ENCODE measurements around the gene ANKRD61. TPM values are rescaled to one million over a fixed set of nuclear protein-coding genes. Genes with fewer than 3 reads are reported as not detected.
"Not testable (repeated sequence)": the region's sequence is repeated elsewhere in the genome, so short reads cannot be mapped to it uniquely, and the experiment has no call there.

The ANKRD61 gene
- total RNA-seq, result not detected

DNA sequence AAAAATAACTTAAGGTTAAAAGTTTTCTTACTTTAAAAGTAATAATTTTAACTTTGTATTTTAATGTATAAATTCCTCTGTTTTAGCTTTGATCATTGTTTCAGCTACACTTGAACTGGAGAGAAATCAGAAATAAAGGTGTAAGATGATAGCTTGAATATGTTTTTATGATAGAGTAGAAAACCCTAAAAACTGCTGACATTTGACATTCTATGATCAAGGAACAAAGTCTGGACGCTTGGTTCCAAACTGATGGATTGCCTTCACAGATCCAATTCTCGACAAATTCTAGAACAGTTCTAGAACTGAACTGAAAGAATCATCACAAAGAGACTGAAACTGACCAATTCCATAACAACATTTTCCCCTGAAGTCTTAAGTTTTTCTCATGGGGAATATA is at the start of gene ANKRD61:
Gene ANKRD61, plus strand, starts transcription at position 389 of the 400 bp plus-strand sequence. Its CDS starts 0 bp downstream, at position 389.
- H3K9me3 Mint-ChIP-seq, result no peaks in the 10 kb centered on the region
- no peak for DNase-seq
- no peak within 1 kb of the TSS for H3K27ac Mint-ChIP-seq
- H3K4me1 Mint-ChIP-seq (ENCODE audit: low read depth), result peaks cover 14% of the 10 kb centered on the region
- H3K27me3 Mint-ChIP-seq (ENCODE audit: low read depth), result no peaks in the 10 kb centered on the region
- CTCF ChIA-PET, result no interaction called here
- H3K4me3 Mint-ChIP-seq, result no peak within 1 kb of the TSS
- peaks cover 51% of the 10 kb centered on the region for H3K36me3 Mint-ChIP-seq (ENCODE audit: low read depth)
- intact Hi-C loops (cut with micrococcal nuclease), result no loop called here

DNA sequence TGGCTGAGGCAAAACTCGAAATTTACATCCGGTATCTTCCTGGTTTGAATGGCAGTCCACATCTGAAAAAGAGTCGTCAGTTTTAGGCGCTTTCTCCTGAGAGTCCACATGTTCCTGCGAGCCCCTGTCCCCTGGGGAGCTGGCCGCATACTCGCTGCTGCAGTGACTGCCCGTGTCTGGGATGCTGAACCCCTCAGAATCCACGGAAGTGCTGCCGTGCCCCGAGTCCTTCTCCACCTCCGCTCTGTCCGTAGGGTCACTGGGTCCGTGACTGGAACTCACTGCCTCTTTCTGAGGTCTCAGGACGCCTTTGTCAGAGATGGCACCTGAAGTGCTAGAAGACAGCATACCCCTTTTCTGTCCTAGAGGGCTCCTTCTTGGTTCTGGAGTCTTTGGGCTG is 44.1 kb upstream of the ANKRD61 start:
- H3K27ac Mint-ChIP-seq; DNase-seq; H3K27me3 Mint-ChIP-seq (ENCODE audit: low read depth); H3K9me3 Mint-ChIP-seq; H3K4me1 Mint-ChIP-seq (ENCODE audit: low read depth); H3K4me3 Mint-ChIP-seq: not testable (repeated sequence)
- intact Hi-C loops (cut with micrococcal nuclease), result loop anchor here (10.0 kb wide), 1 partner anchor 132 kb away; no protein-coding TSS in a partner anchor
- peaks cover 18% of the 10 kb centered on the region for H3K36me3 Mint-ChIP-seq (ENCODE audit: low read depth)
- CTCF ChIA-PET, result interaction anchor here (1.1 kb wide), 1 partner anchor 40 kb away, joined by 3 read pairs; no protein-coding TSS in a partner anchor

DNA sequence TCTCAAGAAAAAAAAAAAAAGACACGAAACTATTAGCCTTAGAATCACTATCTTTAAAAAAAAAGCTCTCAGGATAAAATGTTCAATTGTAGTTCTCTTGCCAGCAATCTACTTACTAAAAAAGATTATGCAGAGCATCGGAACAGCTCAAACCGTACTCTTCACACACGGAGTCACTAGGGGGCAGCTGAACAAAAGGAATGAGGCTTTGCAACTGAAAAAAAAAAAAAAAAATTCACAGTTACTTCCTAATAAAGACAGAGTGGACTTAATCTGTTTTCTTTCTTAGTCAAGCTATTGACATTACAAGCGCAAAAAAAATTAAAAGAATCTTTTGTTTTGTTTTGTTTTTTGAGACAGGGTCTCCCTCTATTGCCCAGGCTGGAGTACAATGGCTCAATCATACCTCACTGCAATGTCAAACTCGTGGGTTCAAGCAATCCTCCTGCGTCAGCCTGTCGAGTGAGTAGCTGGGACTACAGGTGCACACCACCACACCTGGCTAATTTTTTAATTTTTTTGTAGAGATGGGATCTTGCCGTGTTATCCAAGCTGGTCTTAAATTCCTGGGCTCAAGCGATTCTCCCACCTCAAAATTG is 33.9 kb upstream of the ANKRD61 start:
- peaks cover 27% of the 10 kb centered on the region for H3K36me3 Mint-ChIP-seq (ENCODE audit: low read depth)
- CTCF ChIA-PET, result interaction anchor here (0.6 to 1.3 kb wide), 10 partner anchors 9 to 440 kb away, joined by 3 to 13 read pairs (median 4); partner anchors contain the start of genes AIMP2 and PMS2
- H3K4me1 Mint-ChIP-seq (ENCODE audit: low read depth), result no peaks in the 10 kb centered on the region
- intact Hi-C loops (cut with micrococcal nuclease), result loop anchor here (1.0 kb wide), 1 partner anchor 325 kb away; no protein-coding TSS in a partner anchor
- DNase-seq, result peak; percentile 57
- no peak overlapping the region for H3K4me3 Mint-ChIP-seq
- H3K27me3 Mint-ChIP-seq (ENCODE audit: low read depth), result no peaks in the 10 kb centered on the region
- H3K27ac Mint-ChIP-seq, result no peak overlapping the region
- H3K9me3 Mint-ChIP-seq, result no peaks in the 10 kb centered on the region

- intact Hi-C loops (cut with micrococcal nuclease), result loop anchor here (5.0 to 10.0 kb wide), 3 partner anchors 430 to 1175 kb away; partner anchors contain the start of gene C1GALT1
- H3K27ac Mint-ChIP-seq, result peak overlapping the region; percentile 60
These were observed 23.8 kb upstream of the ANKRD61 start for GRCh38 chr7:6007386-6007785.

DNA sequence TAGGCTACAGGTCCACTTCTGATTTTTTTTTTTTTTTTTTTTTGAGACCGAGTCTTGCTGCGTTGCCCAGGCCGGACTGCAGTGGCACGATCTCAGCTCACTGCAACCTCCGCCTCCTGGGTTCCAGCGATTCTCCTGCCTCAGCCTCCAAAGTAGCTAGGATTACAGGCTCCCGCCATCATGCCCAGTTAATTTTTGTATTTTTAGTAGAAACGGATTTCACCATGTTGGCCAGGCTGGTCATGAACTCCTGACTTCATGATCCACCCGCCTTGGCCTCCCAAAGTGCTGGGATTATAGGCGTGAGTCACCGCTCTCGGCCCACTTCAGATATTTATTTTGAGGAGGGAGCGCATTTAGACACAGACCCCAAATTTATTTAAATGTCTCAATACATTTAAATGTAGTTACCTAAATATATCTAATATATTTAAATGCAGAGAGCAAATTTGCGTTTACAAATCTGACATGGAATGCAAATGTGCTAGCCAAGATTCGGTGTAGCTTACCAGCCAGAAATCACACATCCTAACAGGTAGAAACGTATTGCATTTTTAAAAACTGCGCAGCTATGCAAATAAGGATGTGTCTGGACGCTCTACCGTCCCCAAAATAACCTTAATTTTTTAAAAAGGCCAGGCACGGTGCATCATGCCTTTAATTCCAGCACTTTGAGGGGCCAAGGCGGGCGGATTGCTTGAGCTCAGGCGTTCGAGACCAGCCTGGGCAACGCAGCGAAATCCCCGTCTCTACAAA is 23.2 kb upstream of the ANKRD61 start:
- intact Hi-C loops (cut with micrococcal nuclease), result loop anchor here (5.0 to 10.0 kb wide), 3 partner anchors 429 to 1174 kb away; partner anchors contain the start of gene C1GALT1
- DNase-seq; H3K27me3 Mint-ChIP-seq (ENCODE audit: low read depth); H3K9me3 Mint-ChIP-seq: not testable (repeated sequence)
- CTCF ChIA-PET, result interaction anchor here (1.0 to 2.0 kb wide), 3 partner anchors 11 to 164 kb away, joined by 3 to 13 read pairs (median 4); no protein-coding TSS in a partner anchor
- peaks cover 42% of the 10 kb centered on the region for H3K4me1 Mint-ChIP-seq (ENCODE audit: low read depth)
- peaks cover 12% of the 10 kb centered on the region for H3K36me3 Mint-ChIP-seq (ENCODE audit: low read depth)
- peak overlapping the region; percentile 60 for H3K27ac Mint-ChIP-seq
- peak overlapping the region; percentile 87 for H3K4me3 Mint-ChIP-seq

More at GRCh38 chr7:6007386-6007785, 23.8 kb upstream of the ANKRD61 start:
- Mint-ChIP-seq H3K9me3 (no peaks in the 10 kb centered on the region), H3K4me1 (ENCODE audit: low read depth) (peaks cover 37% of the 10 kb centered on the region), H3K4me3 (peak overlapping the region; percentile 65), H3K36me3 (ENCODE audit: low read depth) (peaks cover 12% of the 10 kb centered on the region), H3K27me3 (ENCODE audit: low read depth) (no peaks in the 10 kb centered on the region)
- DNase-seq, result no peak
- CTCF ChIA-PET, result interaction anchor here (2.0 kb wide), 1 partner anchor 10 kb away, joined by 13 read pairs; no protein-coding TSS in a partner anchor

- CTCF ChIA-PET, result interaction anchor here (0.9 to 2.0 kb wide), 6 partner anchors 8 to 849 kb away, joined by 3 to 13 read pairs (median 4); no protein-coding TSS in a partner anchor
- no peaks in the 10 kb centered on the region for H3K27me3 Mint-ChIP-seq (ENCODE audit: low read depth)
- intact Hi-C loops (cut with micrococcal nuclease), result loop anchor here (1.0 to 10.0 kb wide), 5 partner anchors 153 to 1173 kb away; partner anchors contain the start of gene C1GALT1
- DNase-seq, result peak; percentile 99
- peak within 1 kb of the TSS; percentile 89 for H3K27ac Mint-ChIP-seq
- peaks cover 45% of the 10 kb centered on the region for H3K4me1 Mint-ChIP-seq (ENCODE audit: low read depth)
- H3K4me3 Mint-ChIP-seq, result peak within 1 kb of the TSS; percentile 87
- no peaks in the 10 kb centered on the region for H3K9me3 Mint-ChIP-seq
- peaks cover 15% of the 10 kb centered on the region for H3K36me3 Mint-ChIP-seq (ENCODE audit: low read depth)
These were observed 22.2 kb upstream of the ANKRD61 start, which contains the start of the genes AIMP2 and PMS2 for GRCh38 chr7:6008668-6009611. Gene AIMP2 (plus strand): TSS chr7:6009272. CDS start chr7:6009364, 92 bp downstream. Gene PMS2 (minus strand): TSS chr7:6009049. CDS start chr7:6009019, 30 bp downstream.

DNA sequence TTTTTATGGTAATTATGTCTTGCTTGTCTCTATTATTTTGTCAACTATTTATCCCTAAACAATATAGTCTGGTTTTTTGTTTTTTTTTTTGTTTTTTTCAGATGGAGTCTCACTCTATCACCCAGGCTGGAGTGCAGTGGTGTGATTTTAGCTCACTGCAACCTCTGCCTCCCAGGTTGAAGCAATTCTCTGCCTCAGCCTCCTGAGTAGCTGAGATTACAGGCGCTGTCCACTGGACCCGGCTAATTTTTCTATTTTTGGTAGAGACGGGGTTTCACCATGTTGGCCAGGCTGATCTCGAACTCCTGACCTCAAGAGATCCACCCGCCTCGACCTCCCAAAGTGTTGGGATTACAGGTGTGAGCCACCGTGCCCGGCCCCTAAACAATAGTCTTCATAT is 20.8 kb upstream of the ANKRD61 start:
- CTCF ChIA-PET; H3K9me3 Mint-ChIP-seq; DNase-seq; H3K27me3 Mint-ChIP-seq (ENCODE audit: low read depth): not testable (repeated sequence)
- Mint-ChIP-seq H3K4me3 (peak overlapping the region; percentile 87), H3K4me1 (ENCODE audit: low read depth) (peaks cover 48% of the 10 kb centered on the region), H3K27ac (peak overlapping the region; percentile 59), H3K36me3 (ENCODE audit: low read depth) (peaks cover 17% of the 10 kb centered on the region)
- intact Hi-C loops (cut with micrococcal nuclease), result loop anchor here (2.0 kb wide), 1 partner anchor 260 kb away; no protein-coding TSS in a partner anchor

DNA sequence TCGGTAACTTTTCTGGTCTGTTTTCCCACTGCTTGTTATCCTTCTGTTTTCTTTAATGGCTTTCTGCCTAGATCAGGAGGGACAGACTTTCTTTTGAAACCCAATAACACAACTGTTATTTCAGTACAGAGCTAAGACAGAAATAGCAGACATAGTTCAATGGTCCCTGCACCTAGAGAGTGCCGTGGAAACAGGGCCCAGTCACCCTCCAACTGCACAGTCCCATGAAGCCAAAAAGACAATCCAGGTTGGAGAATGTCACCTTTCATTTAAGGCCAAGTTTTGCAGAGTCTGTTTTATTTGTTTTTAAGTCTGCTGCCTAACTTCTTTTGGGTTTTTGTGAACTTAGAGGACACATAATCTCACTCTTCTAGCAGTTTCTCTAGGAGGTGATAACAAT is 19.6 kb upstream of the ANKRD61 start:
- Mint-ChIP-seq H3K36me3 (ENCODE audit: low read depth) (peaks cover 23% of the 10 kb centered on the region), H3K27me3 (ENCODE audit: low read depth) (no peaks in the 10 kb centered on the region), H3K4me3 (no peak overlapping the region), H3K9me3 (no peaks in the 10 kb centered on the region), H3K27ac (no peak overlapping the region), H3K4me1 (ENCODE audit: low read depth) (peaks cover 55% of the 10 kb centered on the region)
- CTCF ChIA-PET, result no interaction called here
- intact Hi-C loops (cut with micrococcal nuclease), result loop anchor here (2.0 kb wide), 1 partner anchor 259 kb away; no protein-coding TSS in a partner anchor
- DNase-seq, result no peak

GRCh38 chr7:6012355-6013104 is 18.6 kb upstream of the ANKRD61 start:
- no peak for DNase-seq
- no peaks in the 10 kb centered on the region for H3K9me3 Mint-ChIP-seq
- H3K27me3 Mint-ChIP-seq (ENCODE audit: low read depth), result no peaks in the 10 kb centered on the region
- H3K36me3 Mint-ChIP-seq (ENCODE audit: low read depth), result peaks cover 25% of the 10 kb centered on the region
- intact Hi-C loops (cut with micrococcal nuclease), result no loop called here
- CTCF ChIA-PET, result no interaction called here
- no peak overlapping the region for H3K27ac Mint-ChIP-seq
- no peak overlapping the region for H3K4me3 Mint-ChIP-seq
- H3K4me1 Mint-ChIP-seq (ENCODE audit: low read depth), result peaks cover 46% of the 10 kb centered on the region

- Mint-ChIP-seq H3K9me3 (no peaks in the 10 kb centered on the region), H3K27me3 (ENCODE audit: low read depth) (no peaks in the 10 kb centered on the region), H3K4me1 (ENCODE audit: low read depth) (peaks cover 32% of the 10 kb centered on the region), H3K36me3 (ENCODE audit: low read depth) (peaks cover 39% of the 10 kb centered on the region), H3K27ac (peak overlapping the region; percentile 87), H3K4me3 (no peak overlapping the region)
- peak; percentile 16 for DNase-seq
- intact Hi-C loops (cut with micrococcal nuclease), result no loop called here
- CTCF ChIA-PET, result interaction anchor here (1.5 kb wide), 1 partner anchor 23 kb away, joined by 3 read pairs; no protein-coding TSS in a partner anchor
These were observed 15.1 kb upstream of the ANKRD61 start for GRCh38 chr7:6015917-6016652.
